GM15510 (cell line): Measurements from ENCODE around the gene SP5.

Experiments used
- POLR2A ChIP-seq: IDR thresholded peaks from 3 replicates; pipeline ENCODE4 v1.6.1; 2011; ENCODE audit warnings: borderline replicate concordance; ENCODE audit not compliant: insufficient read length; ENCODE audit errors: extremely low read depth

The SP5 gene

DNA sequence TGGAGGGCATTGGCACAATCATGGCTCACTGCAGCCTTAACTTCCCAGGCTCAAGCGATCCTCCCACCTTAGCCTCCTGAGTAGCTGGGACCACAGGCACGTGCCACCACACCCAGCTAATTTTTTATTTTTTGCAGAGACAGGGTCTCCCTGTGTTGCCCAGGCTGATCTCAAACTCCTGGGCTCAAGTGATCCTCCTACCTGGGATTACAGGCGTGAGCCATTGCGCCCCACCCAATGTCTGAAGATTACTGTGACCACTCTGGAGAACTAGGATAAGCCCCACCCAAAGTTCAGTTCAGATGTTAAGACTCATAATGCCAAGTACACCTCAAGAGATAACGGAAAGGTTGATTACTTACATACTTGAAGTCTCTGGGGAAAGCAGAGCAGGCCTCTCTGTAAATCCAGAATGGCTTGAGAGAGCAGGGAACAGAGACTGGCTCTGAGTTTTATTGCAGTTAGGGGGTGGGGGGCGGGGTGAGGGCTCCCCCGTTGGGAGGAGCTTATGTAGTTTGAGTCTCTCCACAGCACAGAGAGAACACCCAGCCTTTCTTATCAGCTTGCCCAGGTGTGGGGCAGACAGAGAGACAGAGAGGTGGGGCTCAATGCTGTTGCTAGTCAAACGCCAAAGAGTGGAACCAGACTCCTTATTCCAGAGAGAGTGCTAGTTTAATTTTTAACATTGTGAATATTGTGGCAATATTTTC is 28.5 kb downstream of the SP5 start:
- TF ChIP-seq POLR2A = no peak

DNA sequence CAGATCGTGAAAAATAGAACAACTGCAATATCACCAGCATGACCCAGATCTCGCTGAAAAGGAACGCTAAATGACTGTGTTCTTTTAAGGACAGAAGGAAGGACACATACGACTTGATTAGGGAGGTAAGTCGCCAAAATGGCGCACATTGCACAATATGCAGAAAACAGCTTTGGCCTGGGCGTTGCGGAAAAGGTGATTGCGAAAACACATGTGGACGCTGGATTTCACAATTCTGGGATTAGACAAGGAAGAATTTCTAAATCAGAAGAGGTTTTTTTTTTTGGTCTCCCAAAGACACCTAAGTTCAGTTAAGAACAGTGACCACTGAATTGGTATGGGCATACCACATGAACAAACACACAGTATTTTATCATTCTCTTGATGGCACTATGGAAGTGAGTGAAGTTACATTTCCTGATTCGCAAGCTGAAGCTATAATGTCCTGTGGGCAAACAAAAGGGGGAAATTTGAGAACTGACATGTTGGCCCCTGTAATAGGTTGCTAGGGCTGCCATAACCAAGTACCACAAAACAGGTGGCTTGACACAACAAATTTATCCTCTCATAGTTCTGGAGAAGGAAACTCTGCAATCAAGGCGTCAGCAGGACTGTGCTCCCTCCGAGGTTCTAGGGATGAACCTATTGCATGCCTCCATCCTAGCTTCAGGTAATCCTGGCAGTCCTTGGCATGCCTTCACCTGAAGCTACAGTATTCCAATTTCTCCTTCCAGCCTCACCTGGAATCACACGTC is 29.3 kb downstream of the SP5 start:
- TF ChIP-seq POLR2A = no peak

DNA sequence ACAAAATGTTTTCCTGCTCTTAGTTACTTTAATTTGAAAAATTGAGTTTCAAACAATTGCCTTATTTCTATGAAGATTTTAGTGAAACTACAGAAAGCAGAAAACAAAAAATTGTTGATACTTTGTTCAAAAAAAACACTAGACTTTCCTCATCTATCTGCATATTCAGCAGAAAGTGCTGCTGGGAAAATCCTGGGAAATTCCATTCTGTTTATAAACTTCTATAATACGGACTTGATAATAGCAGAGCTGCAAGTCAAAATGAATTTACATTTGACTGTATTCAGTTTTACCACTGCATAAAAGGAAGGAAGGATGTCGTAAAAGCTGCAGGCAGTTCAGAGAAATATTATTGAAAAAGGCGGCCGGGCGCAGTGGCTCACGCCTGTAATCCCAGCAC is 30.2 kb downstream of the SP5 start:
- TF ChIP-seq POLR2A = no peak

DNA sequence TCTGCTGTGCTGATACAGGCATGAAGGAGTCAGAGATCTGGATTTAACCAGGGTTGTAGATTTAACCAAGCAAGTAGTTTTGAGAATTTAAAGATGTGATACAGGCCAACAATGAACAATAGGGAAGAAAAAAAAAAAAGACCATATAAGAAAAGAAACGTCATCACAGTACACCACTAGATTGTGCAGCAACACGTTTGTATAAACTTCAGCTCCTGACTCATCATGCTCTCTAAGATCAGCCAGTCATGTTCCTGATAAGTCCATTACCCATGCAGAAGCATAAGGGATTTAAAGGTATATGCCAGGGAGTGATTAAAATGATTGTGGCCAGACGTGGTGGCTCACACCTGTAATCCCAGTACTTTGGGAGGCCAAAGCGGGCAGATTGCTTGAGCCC is 32.8 kb downstream of the SP5 start:
- no peak for TF ChIP-seq POLR2A

DNA sequence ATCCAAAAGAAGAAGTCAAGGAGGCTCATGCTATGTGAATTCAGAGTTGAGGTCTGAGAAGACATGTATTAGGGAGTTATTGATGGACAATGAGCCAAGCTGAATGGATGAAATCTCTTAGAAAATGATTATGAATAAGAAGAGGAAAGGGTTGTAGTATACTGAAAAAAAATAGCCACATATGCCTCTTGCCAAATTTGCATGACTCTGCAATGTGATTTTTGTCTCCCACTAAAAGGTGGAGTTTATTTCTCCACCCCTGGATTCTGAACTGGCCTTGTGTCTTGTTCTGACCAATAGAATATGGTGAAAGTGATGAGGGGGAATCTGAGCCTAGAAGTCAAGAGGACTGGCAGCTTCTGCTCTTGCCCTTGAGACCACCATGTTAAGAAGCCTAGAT is 46.4 kb downstream of the SP5 start:
- no peak for TF ChIP-seq POLR2A

DNA sequence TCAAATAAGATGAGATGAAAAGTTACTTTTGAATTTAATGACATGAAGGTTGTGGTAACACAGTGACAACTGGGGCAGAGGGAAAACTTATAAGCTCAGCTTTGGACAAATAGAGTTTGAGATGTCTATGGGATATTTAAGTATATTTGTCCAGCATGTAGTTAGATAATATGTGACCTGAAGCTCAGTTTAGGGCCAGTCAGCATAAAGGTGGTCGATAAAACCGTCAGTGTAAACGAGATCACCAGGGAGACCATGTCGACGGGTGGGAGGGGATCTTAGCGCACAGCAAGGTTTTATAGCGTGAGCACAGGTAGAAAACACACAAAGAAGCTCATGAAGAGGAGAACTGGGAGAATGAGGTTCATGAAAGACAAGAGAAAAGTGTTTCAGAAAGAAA is 47.6 kb downstream of the SP5 start:
- TF ChIP-seq POLR2A = no peak

DNA sequence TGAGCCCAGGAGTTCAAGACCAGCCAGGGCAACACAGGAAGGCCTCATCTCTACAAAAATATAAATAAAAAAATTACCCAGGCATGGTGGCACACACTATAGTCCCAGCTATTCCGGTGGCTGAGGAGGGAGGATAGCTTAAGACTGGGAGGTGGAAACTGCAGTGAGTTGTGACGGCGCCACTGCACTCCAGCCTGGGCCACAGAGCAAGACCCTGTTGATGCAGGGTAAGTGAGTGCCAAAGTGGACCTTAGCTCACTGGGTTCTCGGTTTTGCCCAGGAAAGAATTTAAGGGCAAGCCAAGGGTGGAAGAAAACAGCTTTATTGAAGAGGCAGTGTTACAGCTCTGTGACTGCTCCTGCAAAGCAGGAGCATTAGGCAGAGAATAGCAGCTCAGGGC is 48.1 kb downstream of the SP5 start:
- TF ChIP-seq POLR2A = no peak

DNA sequence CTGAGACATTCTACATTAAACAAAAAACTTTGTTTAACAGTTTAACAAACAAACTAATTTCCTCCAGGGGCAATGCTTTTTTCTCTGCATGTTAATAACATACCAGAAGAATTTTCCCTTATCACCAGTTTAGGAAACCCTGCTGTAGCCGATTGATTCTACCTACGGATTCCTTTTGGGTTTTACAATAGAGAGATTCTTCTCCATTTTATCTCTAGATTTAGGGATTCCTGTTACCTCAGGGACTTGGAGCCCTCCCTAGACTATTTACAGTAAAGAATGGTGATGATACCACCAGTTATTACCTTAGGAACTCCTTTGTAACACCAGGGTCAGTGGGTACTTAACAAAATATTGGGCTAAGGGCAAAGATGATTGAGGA is 49.7 kb downstream of the SP5 start:
- no peak for TF ChIP-seq POLR2A

DNA sequence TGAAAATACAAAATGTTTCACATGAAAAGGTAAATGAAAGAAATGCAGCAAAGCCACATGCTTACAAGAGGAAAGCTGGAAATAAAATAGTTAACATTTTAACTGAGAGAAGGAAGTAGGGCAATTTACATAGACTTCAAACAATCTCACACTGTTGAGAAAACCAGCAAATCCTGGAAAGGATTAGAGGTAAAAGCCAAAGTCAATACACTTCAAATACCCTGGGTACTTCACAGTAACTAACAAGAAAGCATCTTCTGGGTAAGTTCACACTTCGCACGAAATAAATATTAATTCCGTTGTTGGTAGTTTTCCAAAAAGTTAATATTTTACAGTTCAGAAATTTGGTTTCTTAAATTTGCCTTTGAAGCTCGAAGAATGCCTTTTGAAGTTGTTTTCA is 51.6 kb downstream of the SP5 start:
- no peak for TF ChIP-seq POLR2A
